ENCODE data around the gene TMED10.
A peak's percentile ranks its signal among the peaks of the same experiment; 100 is the strongest.
"Not testable (repeated sequence)": the region's sequence is repeated elsewhere in the genome, so short reads cannot be mapped to it uniquely, and the experiment has no call there.

The TMED10 gene

GRCh38 chr14:75188520-75189268 is 12.3 kb upstream of the TMED10 start:
- peak; percentile 92 for DNase-seq

GRCh38 chr14:75188086-75188485 is 11.7 kb upstream of the TMED10 start:
- DNase-seq = no peak

GRCh38 chr14:75186953-75187352 is 10.5 kb upstream of the TMED10 start:
- no peak for DNase-seq

GRCh38 chr14:75185251-75186040 is 9.0 kb upstream of the TMED10 start:
- DNase-seq = no peak

GRCh38 chr14:75184492-75184891 is 8.1 kb upstream of the TMED10 start:
- peak; percentile 22 for DNase-seq

GRCh38 chr14:75184039-75184438 is 7.6 kb upstream of the TMED10 start:
- DNase-seq = no peak

GRCh38 chr14:75183225-75183624 is 6.8 kb upstream of the TMED10 start:
- no peak for DNase-seq

- DNase-seq = no peak
Observed at GRCh38 chr14:75182821-75183220, 6.4 kb upstream of the TMED10 start.

GRCh38 chr14:75182163-75182562 is 5.8 kb upstream of the TMED10 start:
- not testable (repeated sequence) for DNase-seq

- no peak for DNase-seq
Observed at GRCh38 chr14:75181293-75182062, 5.1 kb upstream of the TMED10 start.

- DNase-seq = no peak
Observed at GRCh38 chr14:75175677-75176141, 703 bp downstream of the TMED10 start.

- DNase-seq = no peak
Observed at GRCh38 chr14:75174066-75174465, 2.3 kb downstream of the TMED10 start.

GRCh38 chr14:75170772-75171171 is 5.6 kb downstream of the TMED10 start:
- DNase-seq = peak; percentile 5

GRCh38 chr14:75168586-75169335 is 7.7 kb downstream of the TMED10 start:
- no peak for DNase-seq

GRCh38 chr14:75167325-75167724 is 9.1 kb downstream of the TMED10 start:
- no peak for DNase-seq

- no peak for DNase-seq
Observed at GRCh38 chr14:75165586-75166391, 10.6 kb downstream of the TMED10 start.

- DNase-seq = no peak
Observed at GRCh38 chr14:75164809-75165208, 11.6 kb downstream of the TMED10 start.

GRCh38 chr14:75163677-75164076 is 12.7 kb downstream of the TMED10 start:
- no peak for DNase-seq

- DNase-seq = no peak
Observed at GRCh38 chr14:75162631-75163030, 13.8 kb downstream of the TMED10 start.

- DNase-seq = no peak
Observed at GRCh38 chr14:75158843-75159614, 17.4 kb downstream of the TMED10 start.

- DNase-seq = no peak
Observed at GRCh38 chr14:75156901-75157300, 19.5 kb downstream of the TMED10 start.
